NT2/D1 (cell line): ENCODE results near the gene ZHX3.

ENCODE experiments used
- DNase-seq: peaks from one replicate; pipeline ENCODE4 v3.0.0-alpha.2; 2011; ENCODE audit warnings: low read depth, low spot score
- H3K27me3 ChIP-seq: 2 replicates; pipeline ENCODE4 v1.6.0; 2011; ENCODE audit warnings: mild to moderate bottlenecking; ENCODE audit not compliant: insufficient read length, insufficient read depth
- H3K36me3 ChIP-seq: 2 replicates; pipeline ENCODE4 v1.6.1; 2011; ENCODE audit warnings: mild to moderate bottlenecking, low read length, mixed read lengths; ENCODE audit not compliant: insufficient read depth, insufficient read length
- H3K4me1 ChIP-seq: 2 replicates; pipeline ENCODE4 v1.5.1; 2011; ENCODE audit not compliant: insufficient read depth, insufficient read length
- H3K4me3 ChIP-seq: 2 replicates; pipeline ENCODE4 v1.5.1; 2011; ENCODE audit warnings: low read depth; ENCODE audit not compliant: insufficient read length
- H3K9ac ChIP-seq: 2 replicates; pipeline ENCODE4 v1.6.0; 2011; ENCODE audit warnings: low read depth; ENCODE audit not compliant: insufficient read length
- H3K9me3 ChIP-seq: 2 replicates; pipeline ENCODE4 v1.5.1; 2011; ENCODE audit warnings: mild to moderate bottlenecking, low read length; ENCODE audit not compliant: insufficient read depth
- SUZ12 ChIP-seq: IDR thresholded peaks from 2 replicates; pipeline ENCODE4 v1.6.1; 2011; ENCODE audit not compliant: insufficient read length, insufficient read depth; ENCODE audit errors: extremely low read depth
- YY1 ChIP-seq: IDR thresholded peaks from 2 replicates; pipeline ENCODE4 v1.6.1; 2011; ENCODE audit not compliant: insufficient read length, insufficient read depth
- ZNF274 ChIP-seq: IDR thresholded peaks from 2 replicates; pipeline ENCODE4 v1.6.1; 2011; ENCODE audit warnings: mild to moderate bottlenecking, low read depth, low read length

The ZHX3 gene

GRCh38 chr20:41179961-41180360 is 137.6 kb downstream of the ZHX3 start:
- no peak overlapping the region for H3K4me3 ChIP-seq
- TF ChIP-seq SUZ12 (no peak), ZNF274 (no peak), YY1 (no peak)
- DNase-seq, result no peak
- H3K4me1 ChIP-seq, result peaks cover 10% of the 10 kb centered on the region
- peaks cover 62% of the 10 kb centered on the region for H3K36me3 ChIP-seq
- H3K9ac ChIP-seq, result no peak overlapping the region
- no peaks in the 10 kb centered on the region for H3K27me3 ChIP-seq
- no peaks in the 10 kb centered on the region for H3K9me3 ChIP-seq

GRCh38 chr20:41178904-41179432 is 138.6 kb downstream of the ZHX3 start:
- Histone ChIP-seq H3K36me3 (peaks cover 68% of the 10 kb centered on the region), H3K9ac (no peak overlapping the region), H3K4me1 (peaks cover 19% of the 10 kb centered on the region), H3K4me3 (no peak overlapping the region), H3K27me3 (no peaks in the 10 kb centered on the region), H3K9me3 (no peaks in the 10 kb centered on the region)
- TF ChIP-seq SUZ12, result no peak
- no peak for TF ChIP-seq ZNF274
- no peak for TF ChIP-seq YY1
- DNase-seq, result no peak

- TF ChIP-seq ZNF274, result no peak
- TF ChIP-seq YY1, result no peak
- TF ChIP-seq SUZ12, result no peak
- Histone ChIP-seq H3K4me3 (no peak overlapping the region), H3K4me1 (peaks cover 24% of the 10 kb centered on the region), H3K9me3 (no peaks in the 10 kb centered on the region), H3K36me3 (peaks cover 73% of the 10 kb centered on the region), H3K27me3 (no peaks in the 10 kb centered on the region), H3K9ac (no peak overlapping the region)
- no peak for DNase-seq
These were observed 139.0 kb downstream of the ZHX3 start for GRCh38 chr20:41178495-41178894.

GRCh38 chr20:41177636-41178035 is 139.9 kb downstream of the ZHX3 start:
- TF ChIP-seq YY1, result no peak
- TF ChIP-seq ZNF274, result no peak
- no peak for TF ChIP-seq SUZ12
- Histone ChIP-seq H3K9me3 (no peaks in the 10 kb centered on the region), H3K4me1 (peaks cover 25% of the 10 kb centered on the region), H3K4me3 (no peak overlapping the region), H3K27me3 (no peaks in the 10 kb centered on the region), H3K36me3 (peaks cover 81% of the 10 kb centered on the region), H3K9ac (no peak overlapping the region)
- no peak for DNase-seq

DNA sequence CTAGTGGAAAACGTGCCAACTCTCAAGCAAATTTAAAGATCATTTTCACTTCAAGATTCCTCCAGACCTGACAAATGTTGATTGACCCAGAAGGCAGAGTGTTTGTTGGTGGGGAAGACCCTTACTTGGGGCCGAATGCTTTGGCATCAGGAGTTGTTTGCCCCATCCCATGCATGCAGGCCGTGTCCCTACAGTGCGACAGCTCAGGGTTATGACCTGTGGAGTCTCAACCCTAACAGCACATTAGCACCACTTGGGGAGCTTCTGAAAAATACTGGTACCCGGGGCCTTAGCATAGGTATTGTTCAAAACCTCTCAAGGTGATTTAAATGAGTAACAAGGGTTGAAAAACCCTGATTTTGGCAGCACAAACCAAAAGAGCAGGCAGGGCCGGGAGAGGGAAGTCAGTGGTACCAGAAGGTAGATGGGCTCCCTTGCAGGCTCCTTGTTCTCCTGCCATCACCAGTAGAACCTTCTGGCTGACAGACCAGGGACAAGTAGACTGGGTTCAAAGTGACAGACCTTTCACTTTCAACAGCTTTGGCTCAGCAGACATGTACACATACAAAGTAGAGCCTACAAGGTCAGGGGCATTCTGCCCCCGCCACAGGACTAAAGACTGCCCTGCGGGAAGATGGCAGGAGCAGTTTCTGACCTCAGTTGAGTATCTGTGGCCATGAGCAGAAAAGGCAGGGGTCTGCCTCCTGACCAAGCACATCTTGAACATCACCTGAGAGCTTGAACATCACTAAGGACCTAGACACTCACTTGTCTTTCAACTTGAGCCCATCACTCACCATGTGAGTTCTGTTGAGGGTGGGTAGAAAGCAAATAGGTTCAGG is 140.6 kb downstream of the ZHX3 start:
- H3K4me3 ChIP-seq, result no peak overlapping the region
- H3K36me3 ChIP-seq, result peaks cover 84% of the 10 kb centered on the region
- H3K9me3 ChIP-seq, result no peaks in the 10 kb centered on the region
- H3K4me1 ChIP-seq, result peaks cover 25% of the 10 kb centered on the region
- DNase-seq, result no peak
- H3K9ac ChIP-seq, result no peak overlapping the region
- no peak for TF ChIP-seq YY1
- no peak for TF ChIP-seq SUZ12
- no peak for TF ChIP-seq ZNF274
- H3K27me3 ChIP-seq, result no peaks in the 10 kb centered on the region

DNA sequence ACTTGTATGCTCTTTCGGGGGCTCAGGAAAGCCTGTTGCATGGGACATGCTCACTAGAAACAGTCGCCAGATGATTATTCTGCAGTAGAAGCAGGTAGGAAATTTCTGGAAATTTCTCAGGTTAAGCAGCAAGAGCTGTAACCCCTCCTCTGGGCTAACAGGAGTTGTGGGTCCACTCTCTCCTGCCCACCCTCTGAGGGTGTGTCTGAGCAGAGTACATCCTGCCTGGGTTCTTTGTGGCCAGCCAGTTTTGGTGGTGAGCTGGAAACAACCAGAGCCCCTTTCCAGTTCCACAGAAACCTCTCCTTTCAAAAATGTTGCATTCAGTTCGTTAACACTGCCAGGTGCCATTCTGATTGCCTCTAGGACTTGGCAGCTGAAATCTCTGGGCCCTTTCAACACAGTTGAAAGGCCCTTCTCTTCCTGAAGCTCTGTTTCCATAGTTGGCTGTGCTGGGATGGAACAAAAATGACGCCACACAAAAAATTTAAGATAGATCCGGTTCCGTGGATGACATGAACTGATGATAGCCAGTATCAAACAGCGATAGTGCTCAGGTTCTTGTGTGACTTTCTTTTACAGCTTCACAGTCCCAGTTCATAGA is 141.7 kb downstream of the ZHX3 start:
- no peak overlapping the region for H3K9ac ChIP-seq
- TF ChIP-seq YY1, result no peak
- TF ChIP-seq ZNF274, result no peak
- TF ChIP-seq SUZ12, result no peak
- H3K36me3 ChIP-seq, result peaks cover 88% of the 10 kb centered on the region
- peaks cover 25% of the 10 kb centered on the region for H3K4me1 ChIP-seq
- H3K27me3 ChIP-seq, result no peaks in the 10 kb centered on the region
- no peak overlapping the region for H3K4me3 ChIP-seq
- no peaks in the 10 kb centered on the region for H3K9me3 ChIP-seq
- no peak for DNase-seq

DNA sequence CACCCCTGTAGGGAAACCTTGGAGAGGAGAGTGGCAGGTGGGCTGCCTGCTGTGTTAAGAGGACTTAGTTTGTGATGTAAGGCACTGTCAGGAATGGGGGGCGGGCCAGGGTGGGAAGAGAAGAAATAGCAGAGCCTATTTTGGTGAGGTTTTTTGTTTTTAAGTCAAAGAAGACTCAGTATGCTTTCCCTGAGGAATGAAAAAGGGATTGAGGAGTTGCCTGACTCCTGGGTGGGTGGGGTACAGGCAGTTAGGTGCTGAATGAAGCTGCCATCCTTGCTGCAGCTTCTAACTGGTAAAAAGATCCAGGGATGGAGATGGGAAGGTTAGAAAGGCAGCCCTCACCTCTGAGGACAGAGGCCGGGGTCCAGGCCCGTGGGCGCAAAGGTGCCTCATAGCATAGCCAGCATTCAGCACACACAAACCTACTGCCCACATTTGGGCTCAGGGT is 142.3 kb downstream of the ZHX3 start:
- no peak overlapping the region for H3K9ac ChIP-seq
- H3K36me3 ChIP-seq, result peaks cover 90% of the 10 kb centered on the region
- H3K4me3 ChIP-seq, result no peak overlapping the region
- no peaks in the 10 kb centered on the region for H3K27me3 ChIP-seq
- TF ChIP-seq YY1, result no peak
- TF ChIP-seq ZNF274, result no peak
- peaks cover 25% of the 10 kb centered on the region for H3K4me1 ChIP-seq
- no peak for DNase-seq
- no peaks in the 10 kb centered on the region for H3K9me3 ChIP-seq
